Tibial artery (tissue), 4 donors: Measurements from ENCODE around the gene URGCP.
"Not testable (repeated sequence)": the region's sequence is repeated elsewhere in the genome, so short reads cannot be mapped to it uniquely, and the experiment has no call there.

Experiments
- DNase-seq, 2 donors: peaks; one replicate each; pipeline ENCODE4 v3.0.0-alpha.2; 2019
- H3K27ac ChIP-seq, 2 donors: fragments of 200-600 bp; sonication (generic) in 1 of 2; 1 replicate in 1 of 2; 2 replicates in 1 of 2; pipeline ENCODE4 v1.5.1; 2018 to 2019; ENCODE audit warnings: mild to moderate bottlenecking in 1 of 2
- H3K27me3 ChIP-seq, 2 donors: fragments of 200-600 bp; sonication (generic) in 1 of 2; one replicate each; pipeline versions ENCODE4 v1.5.1 to v1.6.0; 2016 to 2019
- H3K36me3 ChIP-seq, 3 donors: fragments of 200-600 bp; sonication (generic) in 2 of 3; one replicate each; pipeline ENCODE4 v1.5.1; 2016 to 2019; ENCODE audit warnings: mild to moderate bottlenecking in 2 of 3
- H3K4me1 ChIP-seq, 4 donors: fragments of 200-600 bp; sonication (generic) in 2 of 4; 1 replicate in 3 of 4; 2 replicates in 1 of 4; pipeline ENCODE4 v1.5.1; 2016 to 2019
- H3K4me3 ChIP-seq, 2 donors: fragments of 200-600 bp; sonication (generic) in 1 of 2; 1 replicate in 1 of 2; 2 replicates in 1 of 2; pipeline ENCODE4 v1.5.1; 2018 to 2019; ENCODE audit warnings: mild to moderate bottlenecking in 2 of 2
- H3K9me3 ChIP-seq, 3 donors: fragments of 200-600 bp; sonication (generic) in 1 of 3; one replicate each; pipeline ENCODE4 v1.5.1; 2016 to 2019
- CTCF ChIP-seq, 2 experiments: fragments of 200-600 bp in 1 of 2; fragments of 450-650 bp in 1 of 2; IDR thresholded peaks; one replicate each; pipeline ENCODE4 v1.5.1; 2017 to 2019; ENCODE audit warnings: antibody characterized with exemption in 2 of 2, mild to moderate bottlenecking in 1 of 2, moderate library complexity in 1 of 2
- intact Hi-C: fragments of 100-400 bp; cut with DNase I; formaldehyde crosslinking; loops from one replicate; pipeline ENCODE4 v1.15.0; 2023; ENCODE audit warnings: low total_unique reads

URGCP gene

GRCh38 chr7:43844257-43844656, 62.1 kb downstream of the URGCP start:
- DNase-seq, result no peak
- Histone ChIP-seq H3K4me1 (peaks cover 0 to under 1% (median 0%) of the 10 kb centered on the region in 4 donors), H3K36me3 (no peaks in the 10 kb centered on the region), H3K27me3 (no peaks in the 10 kb centered on the region), H3K4me3 (no peak overlapping the region), H3K9me3 (no peaks in the 10 kb centered on the region), H3K27ac (no peak overlapping the region)
- TF ChIP-seq CTCF (IDR thresholded peaks at IDR 0.05), result no peak
- intact Hi-C loops, result no loop called here

GRCh38 chr7:43843296-43843695, 63.1 kb downstream of the URGCP start:
- Histone ChIP-seq H3K27me3 (no peaks in the 10 kb centered on the region), H3K4me3 (no peak overlapping the region), H3K9me3 (no peaks in the 10 kb centered on the region), H3K4me1 (peaks cover 0 to 8% (median 2%) of the 10 kb centered on the region in 4 donors), H3K27ac (no peak overlapping the region), H3K36me3 (no peaks in the 10 kb centered on the region)
- DNase-seq, result no peak
- TF ChIP-seq CTCF (IDR thresholded peaks at IDR 0.05), result no peak
- intact Hi-C loops, result no loop called here

GRCh38 chr7:43838201-43838658, 68.2 kb downstream of the URGCP start:
- Histone ChIP-seq H3K4me3 (no peak overlapping the region), H3K27ac (no peak overlapping the region)
- no peak for DNase-seq

GRCh38 chr7:43834463-43835251, 71.7 kb downstream of the URGCP start:
- peaks cover 0 to 3% of the 10 kb centered on the region in 2 donors for H3K27me3 ChIP-seq
- peaks cover 0 to 8% (median 4%) of the 10 kb centered on the region in 4 donors for H3K4me1 ChIP-seq
- no peaks in the 10 kb centered on the region for H3K36me3 ChIP-seq
- intact Hi-C loops, result loop anchor here (5.0 to 10.0 kb wide), 2 partner anchors 107 to 250 kb away; partner anchors contain the start of genes COA1 and STK17A
- H3K4me3 ChIP-seq, result peak overlapping the region in 1 of 2 donors; percentile 20
- H3K27ac ChIP-seq, result no peak overlapping the region
- no peaks in the 10 kb centered on the region for H3K9me3 ChIP-seq
- no peak for TF ChIP-seq CTCF (IDR thresholded peaks at IDR 0.05)
- DNase-seq, result no peak

More at GRCh38 chr7:43838201-43838658, 68.2 kb downstream of the URGCP start:
- H3K27me3 ChIP-seq, result no peaks in the 10 kb centered on the region
- H3K36me3 ChIP-seq, result no peaks in the 10 kb centered on the region
- peaks cover 0 to 8% (median 4%) of the 10 kb centered on the region in 4 donors for H3K4me1 ChIP-seq
- TF ChIP-seq CTCF (IDR thresholded peaks at IDR 0.05), result no peak
- intact Hi-C loops, result loop anchor here (5.0 to 10.0 kb wide), 2 partner anchors 111 to 253 kb away; partner anchors contain the start of genes COA1 and STK17A
- H3K9me3 ChIP-seq, result no peaks in the 10 kb centered on the region

- not testable (repeated sequence) for H3K27ac ChIP-seq, H3K36me3 ChIP-seq, H3K4me1 ChIP-seq, DNase-seq, H3K4me3 ChIP-seq, H3K9me3 ChIP-seq
- peaks cover 0 to 14% of the 10 kb centered on the region in 2 donors for H3K27me3 ChIP-seq
- intact Hi-C loops, result loop anchor here (10.0 kb wide), 1 partner anchor 246 kb away; the partner anchor contains the start of gene STK17A
Observed at GRCh38 chr7:43830917-43831316, 75.5 kb downstream of the URGCP start.
